GM18502 (cell line): ENCODE results near the gene NRARP.

Experiments used
- ATAC-seq: cut with Tn5 transposase; IDR thresholded peaks from one replicate; pipeline ENCODE4 v1.9.1; 2021; ENCODE audit warnings: mild to moderate bottlenecking; ENCODE audit not compliant: unreplicated experiment, poor library complexity

NRARP gene

GRCh38 chr9:137311986-137312851 is 10.1 kb upstream of the NRARP start:
- ATAC-seq: no peak

- ATAC-seq: no peak
Observed at GRCh38 chr9:137311171-137311985, 9.3 kb upstream of the NRARP start.

GRCh38 chr9:137310189-137311052 is 8.3 kb upstream of the NRARP start:
- ATAC-seq: no peak

- ATAC-seq: no peak
Observed at GRCh38 chr9:137309368-137310188, 7.5 kb upstream of the NRARP start.

- ATAC-seq: no peak
Observed at GRCh38 chr9:137308057-137308619, 6.1 kb upstream of the NRARP start.

- no peak for ATAC-seq
Observed at GRCh38 chr9:137307255-137308056, 5.4 kb upstream of the NRARP start.

- ATAC-seq: no peak
Observed at GRCh38 chr9:137306850-137307254, 4.8 kb upstream of the NRARP start.

GRCh38 chr9:137306066-137306849 is 4.2 kb upstream of the NRARP start:
- ATAC-seq: no peak

GRCh38 chr9:137305798-137306065 is 3.7 kb upstream of the NRARP start:
- no peak for ATAC-seq

- no peak for ATAC-seq
Observed at GRCh38 chr9:137305060-137305797, 3.2 kb upstream of the NRARP start.

GRCh38 chr9:137304383-137305059 is 2.5 kb upstream of the NRARP start:
- ATAC-seq: no peak

- no peak for ATAC-seq
Observed at GRCh38 chr9:137303893-137304382, 1.9 kb upstream of the NRARP start.

- no peak for ATAC-seq
Observed at GRCh38 chr9:137303151-137303892, 1.3 kb upstream of the NRARP start.

GRCh38 chr9:137302449-137303150 is 529 bp upstream of the NRARP start:
- peak; percentile 50 for ATAC-seq
